NT2/D1 (cell line): ENCODE measurements around the gene SSH2.

ENCODE experiments used
- YY1 ChIP-seq: IDR thresholded peaks from 2 replicates; pipeline ENCODE4 v1.6.1; 2011; ENCODE audit not compliant: insufficient read length, insufficient read depth
- ZNF274 ChIP-seq: IDR thresholded peaks from 2 replicates; pipeline ENCODE4 v1.6.1; 2011; ENCODE audit warnings: mild to moderate bottlenecking, low read depth, low read length

DNA sequence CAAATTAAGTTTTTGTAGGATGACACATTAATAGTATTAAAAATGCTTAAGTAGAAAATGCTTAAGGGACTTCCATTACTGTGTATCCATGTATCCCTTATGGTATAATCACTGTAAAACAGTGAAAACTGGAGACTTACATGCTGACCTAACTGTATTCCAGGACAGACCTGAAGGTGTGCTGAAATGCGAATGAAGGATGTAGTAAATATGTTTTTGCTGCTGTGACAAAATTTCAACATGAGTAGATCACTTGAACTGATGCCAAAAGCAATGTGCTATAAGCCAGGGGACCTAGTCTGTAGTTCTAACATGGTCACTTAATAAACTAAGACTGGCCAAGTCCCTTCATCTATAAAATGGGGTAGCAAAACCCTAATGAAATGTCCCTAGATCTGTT, 165.3 kb downstream of the SSH2 start:
- TF ChIP-seq YY1 (no peak), ZNF274 (no peak)
